ENCODE measurements around the gene RNF150. TPM values are rescaled to one million over a fixed set of nuclear protein-coding genes. Genes with fewer than 3 reads are reported as not detected.

The RNF150 gene
- total RNA-seq, 1 donor from 2014 or later: 56.5 TPM

GRCh38 chr4:140903522-140904475 lies 229.5 kb downstream of the RNF150 start:
- no peak for TF ChIP-seq CTCF (IDR thresholded peaks at IDR 0.05)
- no peaks in the 10 kb centered on the region for H3K27me3 Mint-ChIP-seq (ENCODE audit: unreplicated experiment)
- peaks cover 5% of the 10 kb centered on the region for H3K4me1 Mint-ChIP-seq (ENCODE audit: unreplicated experiment)
- H3K4me3 Mint-ChIP-seq (ENCODE audit: unreplicated experiment): no peak overlapping the region
- DNase-seq (ENCODE audit: extremely low spot score, unreplicated experiment): no peak
- peaks cover 27% of the 10 kb centered on the region for H3K36me3 Mint-ChIP-seq (ENCODE audit: unreplicated experiment)
- no peak overlapping the region for H3K27ac Mint-ChIP-seq (ENCODE audit: unreplicated experiment)
- H3K9me3 Mint-ChIP-seq (ENCODE audit: unreplicated experiment): no peaks in the 10 kb centered on the region

- H3K4me1 Mint-ChIP-seq (ENCODE audit: unreplicated experiment): peaks cover 2% of the 10 kb centered on the region
- H3K9me3 Mint-ChIP-seq (ENCODE audit: unreplicated experiment): no peaks in the 10 kb centered on the region
- no peak overlapping the region for H3K27ac Mint-ChIP-seq (ENCODE audit: unreplicated experiment)
- no peaks in the 10 kb centered on the region for H3K27me3 Mint-ChIP-seq (ENCODE audit: unreplicated experiment)
- no peak for TF ChIP-seq CTCF (IDR thresholded peaks at IDR 0.05)
- DNase-seq (ENCODE audit: extremely low spot score, unreplicated experiment): no peak
- H3K36me3 Mint-ChIP-seq (ENCODE audit: unreplicated experiment): peaks cover 15% of the 10 kb centered on the region
- no peak overlapping the region for H3K4me3 Mint-ChIP-seq (ENCODE audit: unreplicated experiment)
These were observed 231.4 kb downstream of the RNF150 start for GRCh38 chr4:140901736-140902336.

GRCh38 chr4:140893939-140894338 lies 239.3 kb downstream of the RNF150 start:
- Mint-ChIP-seq H3K27ac (ENCODE audit: unreplicated experiment) (peak overlapping the region; percentile 73), H3K36me3 (ENCODE audit: unreplicated experiment) (peaks cover 2% of the 10 kb centered on the region), H3K9me3 (ENCODE audit: unreplicated experiment) (no peaks in the 10 kb centered on the region), H3K27me3 (ENCODE audit: unreplicated experiment) (no peaks in the 10 kb centered on the region), H3K4me1 (ENCODE audit: unreplicated experiment) (peaks cover 31% of the 10 kb centered on the region), H3K4me3 (ENCODE audit: unreplicated experiment) (peak overlapping the region; percentile 22)
- TF ChIP-seq CTCF (IDR thresholded peaks at IDR 0.05): no peak
- DNase-seq (ENCODE audit: extremely low spot score, unreplicated experiment): no peak

GRCh38 chr4:140888054-140888453 lies 245.2 kb downstream of the RNF150 start:
- no peaks in the 10 kb centered on the region for H3K27me3 Mint-ChIP-seq (ENCODE audit: unreplicated experiment)
- H3K9me3 Mint-ChIP-seq (ENCODE audit: unreplicated experiment): peaks cover 10% of the 10 kb centered on the region
- peaks cover 9% of the 10 kb centered on the region for H3K36me3 Mint-ChIP-seq (ENCODE audit: unreplicated experiment)
- peaks cover 14% of the 10 kb centered on the region for H3K4me1 Mint-ChIP-seq (ENCODE audit: unreplicated experiment)
- DNase-seq (ENCODE audit: extremely low spot score, unreplicated experiment): no peak
- no peak overlapping the region for H3K27ac Mint-ChIP-seq (ENCODE audit: unreplicated experiment)
- TF ChIP-seq CTCF (IDR thresholded peaks at IDR 0.05): no peak
- no peak overlapping the region for H3K4me3 Mint-ChIP-seq (ENCODE audit: unreplicated experiment)

- no peak overlapping the region for H3K4me3 Mint-ChIP-seq (ENCODE audit: unreplicated experiment)
- no peaks in the 10 kb centered on the region for H3K27me3 Mint-ChIP-seq (ENCODE audit: unreplicated experiment)
- no peak overlapping the region for H3K27ac Mint-ChIP-seq (ENCODE audit: unreplicated experiment)
- H3K9me3 Mint-ChIP-seq (ENCODE audit: unreplicated experiment): peaks cover 15% of the 10 kb centered on the region
- TF ChIP-seq CTCF (IDR thresholded peaks at IDR 0.05): no peak
- peaks cover 9% of the 10 kb centered on the region for H3K36me3 Mint-ChIP-seq (ENCODE audit: unreplicated experiment)
- no peak for DNase-seq (ENCODE audit: extremely low spot score, unreplicated experiment)
- H3K4me1 Mint-ChIP-seq (ENCODE audit: unreplicated experiment): peaks cover 8% of the 10 kb centered on the region
These were observed 245.8 kb downstream of the RNF150 start for GRCh38 chr4:140887467-140887866.

All from osteocyte (in vitro differentiated cells).